ENCODE measurements around the gene VSTM2B.
"Not testable (repeated sequence)": the region's sequence is repeated elsewhere in the genome, so short reads cannot be mapped to it uniquely, and the experiment has no call there.

Gene VSTM2B

GRCh38 chr19:29539670-29540069 lies 13.9 kb downstream of the VSTM2B start:
- Histone ChIP-seq H3K27me3 (ENCODE audit: control insufficient read depth in 1 of 2, insufficient read depth in 2 of 2, low read length in 2 of 2) (peaks cover 11 to 14% of the 10 kb centered on the region in 2 donors), H3K36me3 (ENCODE audit: control insufficient read depth in 2 of 2, insufficient read depth in 2 of 2, low read length in 2 of 2) (no peaks in the 10 kb centered on the region), H3K27ac (ENCODE audit: low read length) (no peak overlapping the region), H3K4me3 (ENCODE audit: low read length in 2 of 2) (no peak overlapping the region), H3K9me3 (ENCODE audit: control insufficient read depth in 2 of 2, low read length in 2 of 2) (peaks cover 0 to 2% of the 10 kb centered on the region in 2 donors), H3K4me1 (ENCODE audit: control insufficient read depth, insufficient read depth, low read length) (no peaks in the 10 kb centered on the region), H3K9ac (ENCODE audit: low read length in 2 of 2) (no peak overlapping the region)

- H3K4me1 ChIP-seq (ENCODE audit: control insufficient read depth, insufficient read depth, low read length) = no peaks in the 10 kb centered on the region
- no peak overlapping the region for H3K9ac ChIP-seq (ENCODE audit: low read length in 2 of 2)
- peaks cover 0 to 2% of the 10 kb centered on the region in 2 donors for H3K9me3 ChIP-seq (ENCODE audit: control insufficient read depth in 2 of 2, low read length in 2 of 2)
- H3K36me3 ChIP-seq (ENCODE audit: control insufficient read depth in 2 of 2, insufficient read depth in 2 of 2, low read length in 2 of 2) = no peaks in the 10 kb centered on the region
- no peak overlapping the region for H3K4me3 ChIP-seq (ENCODE audit: low read length in 2 of 2)
- no peak overlapping the region for H3K27ac ChIP-seq (ENCODE audit: low read length)
- peaks cover 11% of the 10 kb centered on the region in 2 donors for H3K27me3 ChIP-seq (ENCODE audit: control insufficient read depth in 1 of 2, insufficient read depth in 2 of 2, low read length in 2 of 2)
These were observed 14.3 kb downstream of the VSTM2B start for GRCh38 chr19:29540114-29540513.

- no peak overlapping the region for H3K27ac ChIP-seq (ENCODE audit: low read length)
- H3K36me3 ChIP-seq (ENCODE audit: control insufficient read depth in 2 of 2, insufficient read depth in 2 of 2, low read length in 2 of 2) = no peaks in the 10 kb centered on the region
- no peak overlapping the region for H3K4me3 ChIP-seq (ENCODE audit: low read length in 2 of 2)
- H3K9me3 ChIP-seq (ENCODE audit: control insufficient read depth in 2 of 2, low read length in 2 of 2) = peaks cover 0 to 2% of the 10 kb centered on the region in 2 donors
- H3K27me3 ChIP-seq (ENCODE audit: control insufficient read depth in 1 of 2, insufficient read depth in 2 of 2, low read length in 2 of 2) = peaks cover 6 to 11% of the 10 kb centered on the region in 2 donors
- H3K4me1 ChIP-seq (ENCODE audit: control insufficient read depth, insufficient read depth, low read length) = no peaks in the 10 kb centered on the region
- no peak overlapping the region for H3K9ac ChIP-seq (ENCODE audit: low read length in 2 of 2)
These were observed 15.9 kb downstream of the VSTM2B start for GRCh38 chr19:29541473-29542253.

GRCh38 chr19:29542327-29542726 lies 16.5 kb downstream of the VSTM2B start:
- no peak overlapping the region for H3K4me3 ChIP-seq (ENCODE audit: low read length in 2 of 2)

GRCh38 chr19:29542776-29543175 lies 17.0 kb downstream of the VSTM2B start:
- H3K27me3 ChIP-seq (ENCODE audit: control insufficient read depth in 1 of 2, insufficient read depth in 2 of 2, low read length in 2 of 2) = peaks cover 6 to 13% of the 10 kb centered on the region in 2 donors

More at GRCh38 chr19:29542327-29542726, 16.5 kb downstream of the VSTM2B start:
- no peaks in the 10 kb centered on the region for H3K36me3 ChIP-seq (ENCODE audit: control insufficient read depth in 2 of 2, insufficient read depth in 2 of 2, low read length in 2 of 2)
- H3K9me3 ChIP-seq (ENCODE audit: control insufficient read depth in 2 of 2, low read length in 2 of 2) = peaks cover 0 to 2% of the 10 kb centered on the region in 2 donors
- no peak overlapping the region for H3K27ac ChIP-seq (ENCODE audit: low read length)
- no peaks in the 10 kb centered on the region for H3K4me1 ChIP-seq (ENCODE audit: control insufficient read depth, insufficient read depth, low read length)
- H3K27me3 ChIP-seq (ENCODE audit: control insufficient read depth in 1 of 2, insufficient read depth in 2 of 2, low read length in 2 of 2) = peaks cover 6 to 11% of the 10 kb centered on the region in 2 donors
- no peak overlapping the region for H3K9ac ChIP-seq (ENCODE audit: low read length in 2 of 2)

DNA sequence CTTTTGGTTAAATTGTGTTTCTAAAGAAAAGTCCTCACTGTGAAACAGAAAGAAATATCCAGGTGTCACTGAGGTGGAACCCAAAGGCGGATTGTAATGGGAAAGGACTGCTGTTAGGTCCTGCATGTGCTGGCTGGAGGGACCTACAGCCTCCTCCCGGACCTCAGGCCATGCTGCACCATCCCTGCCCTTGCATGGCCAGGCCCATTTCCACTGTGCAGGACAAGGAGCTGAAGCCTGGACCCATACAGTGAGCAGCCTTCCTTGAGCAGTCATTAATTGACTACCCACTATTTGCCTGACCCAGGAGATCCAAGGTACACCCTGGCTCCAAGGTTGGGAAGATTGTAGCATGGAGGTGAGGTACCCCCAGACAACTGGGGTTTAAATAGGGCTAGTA lies 17.6 kb downstream of the VSTM2B start:
- H3K27me3 ChIP-seq (ENCODE audit: control insufficient read depth in 1 of 2, insufficient read depth in 2 of 2, low read length in 2 of 2) = peaks cover 6 to 13% of the 10 kb centered on the region in 2 donors
- no peaks in the 10 kb centered on the region for H3K4me1 ChIP-seq (ENCODE audit: control insufficient read depth, insufficient read depth, low read length)
- H3K4me3 ChIP-seq (ENCODE audit: low read length in 2 of 2) = no peak overlapping the region
- no peak overlapping the region for H3K27ac ChIP-seq (ENCODE audit: low read length)
- H3K9ac ChIP-seq (ENCODE audit: low read length in 2 of 2) = no peak overlapping the region
- peaks cover 0 to under 1% of the 10 kb centered on the region in 2 donors for H3K9me3 ChIP-seq (ENCODE audit: control insufficient read depth in 2 of 2, low read length in 2 of 2)
- H3K36me3 ChIP-seq (ENCODE audit: control insufficient read depth in 2 of 2, insufficient read depth in 2 of 2, low read length in 2 of 2) = no peaks in the 10 kb centered on the region

More at GRCh38 chr19:29542776-29543175, 17.0 kb downstream of the VSTM2B start:
- H3K4me1 ChIP-seq (ENCODE audit: control insufficient read depth, insufficient read depth, low read length) = no peaks in the 10 kb centered on the region
- no peak overlapping the region for H3K9ac ChIP-seq (ENCODE audit: low read length in 2 of 2)
- peaks cover 0 to 2% of the 10 kb centered on the region in 2 donors for H3K9me3 ChIP-seq (ENCODE audit: control insufficient read depth in 2 of 2, low read length in 2 of 2)
- H3K36me3 ChIP-seq (ENCODE audit: control insufficient read depth in 2 of 2, insufficient read depth in 2 of 2, low read length in 2 of 2) = no peaks in the 10 kb centered on the region
- H3K27ac ChIP-seq (ENCODE audit: low read length) = no peak overlapping the region
- H3K4me3 ChIP-seq (ENCODE audit: low read length in 2 of 2) = no peak overlapping the region

GRCh38 chr19:29544656-29545360 lies 19.0 kb downstream of the VSTM2B start:
- Histone ChIP-seq H3K4me1 (ENCODE audit: control insufficient read depth, insufficient read depth, low read length) (no peaks in the 10 kb centered on the region), H3K4me3 (ENCODE audit: low read length in 2 of 2) (no peak overlapping the region)

DNA sequence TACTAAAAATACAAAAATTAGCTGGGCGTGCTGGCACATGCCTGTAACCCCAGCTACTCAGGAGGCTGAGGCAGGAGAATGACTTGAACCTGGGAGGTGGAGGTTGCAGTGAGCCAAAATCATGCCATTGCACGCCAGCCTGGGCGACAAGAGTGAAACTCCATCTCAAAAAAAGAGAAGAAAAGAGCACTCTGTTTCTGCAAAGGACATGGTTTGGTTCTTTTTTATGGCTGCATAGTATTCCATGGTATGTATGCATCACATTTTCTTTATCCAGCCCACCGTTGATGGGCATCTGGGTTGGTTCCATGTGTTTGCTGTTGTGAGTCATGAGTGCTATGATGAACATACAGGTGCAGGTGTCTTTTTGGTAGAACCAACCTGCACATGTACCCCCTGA lies 19.7 kb downstream of the VSTM2B start:
- H3K4me1 ChIP-seq (ENCODE audit: control insufficient read depth, insufficient read depth, low read length); H3K9me3 ChIP-seq (ENCODE audit: control insufficient read depth in 2 of 2, low read length in 2 of 2); H3K4me3 ChIP-seq (ENCODE audit: low read length in 2 of 2); H3K9ac ChIP-seq (ENCODE audit: low read length in 2 of 2); H3K27ac ChIP-seq (ENCODE audit: low read length); H3K27me3 ChIP-seq (ENCODE audit: control insufficient read depth in 1 of 2, insufficient read depth in 2 of 2, low read length in 2 of 2); H3K36me3 ChIP-seq (ENCODE audit: control insufficient read depth in 2 of 2, insufficient read depth in 2 of 2, low read length in 2 of 2): not testable (repeated sequence)

More at GRCh38 chr19:29544656-29545360, 19.0 kb downstream of the VSTM2B start:
- peaks cover 3 to 5% of the 10 kb centered on the region in 2 donors for H3K27me3 ChIP-seq (ENCODE audit: control insufficient read depth in 1 of 2, insufficient read depth in 2 of 2, low read length in 2 of 2)
- H3K9ac ChIP-seq (ENCODE audit: low read length in 2 of 2) = no peak overlapping the region
- H3K27ac ChIP-seq (ENCODE audit: low read length) = no peak overlapping the region
- H3K36me3 ChIP-seq (ENCODE audit: control insufficient read depth in 2 of 2, insufficient read depth in 2 of 2, low read length in 2 of 2) = no peaks in the 10 kb centered on the region
- H3K9me3 ChIP-seq (ENCODE audit: control insufficient read depth in 2 of 2, low read length in 2 of 2) = no peaks in the 10 kb centered on the region

DNA sequence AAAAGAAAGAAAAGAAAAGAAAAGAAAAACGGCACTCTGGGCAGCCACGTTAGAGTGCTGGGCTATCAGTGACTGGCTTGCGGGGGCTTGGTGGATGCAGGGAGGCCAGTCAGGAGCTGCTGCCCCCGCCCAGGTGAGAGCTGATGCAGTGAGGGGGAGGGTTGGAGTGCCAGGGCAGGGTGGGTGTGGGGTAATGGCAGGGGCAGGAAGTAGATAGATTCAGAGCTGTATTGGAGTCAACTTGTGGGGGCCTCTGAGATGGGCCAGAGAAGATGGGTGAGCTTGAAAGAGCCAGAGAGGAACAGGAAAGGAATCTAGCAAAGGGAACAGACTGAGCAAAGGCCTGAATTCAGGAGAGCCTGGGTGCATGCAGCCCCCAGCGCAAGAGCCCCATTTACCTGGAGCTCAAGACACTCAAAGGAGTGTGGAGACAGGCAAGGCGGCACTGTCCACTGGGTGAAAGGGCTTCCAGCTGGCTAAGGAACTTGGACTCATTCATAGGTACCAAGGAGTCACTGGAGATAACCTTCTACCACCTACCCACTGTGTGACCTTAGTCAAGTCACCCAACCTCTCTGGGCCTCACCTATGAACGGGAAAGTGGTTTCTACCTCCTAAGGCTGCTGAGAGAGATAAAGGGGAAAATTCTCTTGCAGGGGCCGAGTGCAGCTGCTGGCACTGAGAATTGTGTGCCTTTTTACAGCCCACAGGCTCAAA lies 20.2 kb downstream of the VSTM2B start:
- no peaks in the 10 kb centered on the region for H3K9me3 ChIP-seq (ENCODE audit: control insufficient read depth in 2 of 2, low read length in 2 of 2)
- no peak overlapping the region for H3K27ac ChIP-seq (ENCODE audit: low read length)
- H3K9ac ChIP-seq (ENCODE audit: low read length in 2 of 2) = no peak overlapping the region
- no peak overlapping the region for H3K4me3 ChIP-seq (ENCODE audit: low read length in 2 of 2)
- H3K27me3 ChIP-seq (ENCODE audit: control insufficient read depth in 1 of 2, insufficient read depth in 2 of 2, low read length in 2 of 2) = peaks cover 0 to 2% of the 10 kb centered on the region in 2 donors
- no peaks in the 10 kb centered on the region for H3K4me1 ChIP-seq (ENCODE audit: control insufficient read depth, insufficient read depth, low read length)
- H3K36me3 ChIP-seq (ENCODE audit: control insufficient read depth in 2 of 2, insufficient read depth in 2 of 2, low read length in 2 of 2) = no peaks in the 10 kb centered on the region

- no peaks in the 10 kb centered on the region for H3K4me1 ChIP-seq (ENCODE audit: control insufficient read depth, insufficient read depth, low read length)
- no peaks in the 10 kb centered on the region for H3K36me3 ChIP-seq (ENCODE audit: control insufficient read depth in 2 of 2, insufficient read depth in 2 of 2, low read length in 2 of 2)
These were observed 20.9 kb downstream of the VSTM2B start for GRCh38 chr19:29546583-29547190.

More at GRCh38 chr19:29546583-29547190, 20.9 kb downstream of the VSTM2B start:
- Histone ChIP-seq H3K27ac (ENCODE audit: low read length) (no peak overlapping the region), H3K9me3 (ENCODE audit: control insufficient read depth in 2 of 2, low read length in 2 of 2) (no peaks in the 10 kb centered on the region), H3K9ac (ENCODE audit: low read length in 2 of 2) (no peak overlapping the region), H3K4me3 (ENCODE audit: low read length in 2 of 2) (no peak overlapping the region), H3K27me3 (ENCODE audit: control insufficient read depth in 1 of 2, insufficient read depth in 2 of 2, low read length in 2 of 2) (peaks cover 0 to 2% of the 10 kb centered on the region in 2 donors)

Measured in stomach smooth muscle (tissue), 2 donors.